Muscle layer of duodenum (tissue), 2 donors: Measurements from ENCODE around the gene SKA1.
"Not testable (repeated sequence)": the region's sequence is repeated elsewhere in the genome, so short reads cannot be mapped to it uniquely, and the experiment has no call there.

Experiments
- H3K27ac ChIP-seq: one replicate; pipeline ENCODE4 v1.7.0; 2013; ENCODE audit warnings: mild to moderate bottlenecking, low read length
- H3K27me3 ChIP-seq: one replicate; pipeline ENCODE4 v1.7.0; 2013; ENCODE audit warnings: low read depth, mild to moderate bottlenecking, control low read depth, low read length
- H3K36me3 ChIP-seq, 2 donors: one replicate each; pipeline ENCODE4 v1.7.0; 2013; ENCODE audit warnings: low read length in 2 of 2, control low read depth in 1 of 2, mild to moderate bottlenecking in 1 of 2; ENCODE audit not compliant: insufficient read depth in 2 of 2, control insufficient read depth in 1 of 2
- H3K4me1 ChIP-seq, 2 donors: one replicate each; pipeline ENCODE4 v1.7.0; 2013; ENCODE audit warnings: low read length in 2 of 2, mild to moderate bottlenecking in 2 of 2, control low read depth in 1 of 2, moderate library complexity in 1 of 2; ENCODE audit not compliant: insufficient read depth in 2 of 2, control insufficient read depth in 1 of 2
- H3K4me3 ChIP-seq, 2 donors: one replicate each; pipeline ENCODE4 v1.7.0; 2013; ENCODE audit warnings: low read length in 2 of 2, low read depth in 1 of 2, mild to moderate bottlenecking in 1 of 2
- H3K9me3 ChIP-seq, 2 donors: one replicate each; pipeline ENCODE4 v1.7.0; 2013; ENCODE audit warnings: low read length in 2 of 2, control low read depth in 1 of 2, mild to moderate bottlenecking in 1 of 2; ENCODE audit not compliant: control insufficient read depth in 1 of 2
- donor health status: healthy.

SKA1 gene

GRCh38 chr18:50436742-50437141, 61.9 kb downstream of the SKA1 start:
- H3K4me1 ChIP-seq, H3K27ac ChIP-seq, H3K36me3 ChIP-seq, H3K9me3 ChIP-seq, H3K4me3 ChIP-seq, H3K27me3 ChIP-seq: not testable (repeated sequence)

GRCh38 chr18:50439460-50440015, 64.7 kb downstream of the SKA1 start:
- Histone ChIP-seq H3K4me3 (no peak overlapping the region), H3K4me1 (no peaks in the 10 kb centered on the region), H3K36me3 (no peaks in the 10 kb centered on the region), H3K27me3 (no peaks in the 10 kb centered on the region), H3K9me3 (no peaks in the 10 kb centered on the region), H3K27ac (no peak overlapping the region)

DNA sequence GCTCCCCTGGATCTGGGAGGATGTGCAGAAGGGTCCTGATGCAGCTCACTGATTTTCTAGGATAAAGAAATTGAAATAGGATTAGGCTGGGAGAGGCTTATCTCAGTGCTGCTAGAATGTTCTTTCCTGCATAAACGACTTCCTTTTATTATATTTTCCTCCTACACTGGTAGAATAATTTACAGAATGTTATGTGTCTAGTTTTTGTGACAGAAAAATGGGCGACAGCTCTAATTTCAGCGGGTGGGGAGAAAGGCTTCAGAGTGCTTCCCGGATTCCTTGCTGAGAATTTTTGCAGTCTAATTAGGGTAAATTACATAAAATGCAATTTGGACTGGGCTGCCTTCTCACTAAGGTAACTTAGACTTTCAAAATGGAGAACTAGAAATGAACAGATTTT, 66.2 kb downstream of the SKA1 start:
- H3K27ac ChIP-seq, result no peak overlapping the region

DNA sequence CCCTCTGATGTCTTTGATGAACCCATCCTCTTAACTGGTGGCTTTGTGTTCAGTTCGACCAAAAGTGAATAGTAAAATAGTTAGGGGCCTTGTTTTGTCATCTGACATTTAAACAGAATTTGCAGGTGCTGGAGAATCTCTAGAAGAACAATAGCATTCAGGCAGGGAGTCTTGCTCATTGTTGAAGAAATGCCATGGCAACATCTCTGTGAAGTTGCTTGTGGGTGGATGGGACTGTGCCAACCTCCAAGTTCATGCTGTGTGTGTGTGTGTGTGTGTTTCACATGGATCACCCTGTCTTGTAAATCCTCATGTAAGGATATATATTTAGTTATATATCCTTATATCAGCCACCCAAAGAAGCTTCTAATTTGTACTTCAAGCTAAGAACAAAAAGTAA, 66.7 kb downstream of the SKA1 start:
- Histone ChIP-seq H3K36me3 (no peaks in the 10 kb centered on the region), H3K9me3 (no peaks in the 10 kb centered on the region), H3K27ac (no peak overlapping the region), H3K4me1 (no peaks in the 10 kb centered on the region), H3K27me3 (no peaks in the 10 kb centered on the region), H3K4me3 (no peak overlapping the region)

More for the DNA sequence above, 66.2 kb downstream of the SKA1 start:
- no peak overlapping the region for H3K4me3 ChIP-seq
- no peaks in the 10 kb centered on the region for H3K9me3 ChIP-seq
- no peaks in the 10 kb centered on the region for H3K27me3 ChIP-seq
- H3K36me3 ChIP-seq, result no peaks in the 10 kb centered on the region
- H3K4me1 ChIP-seq, result no peaks in the 10 kb centered on the region
